HG02938 (cell line): Measurements from ENCODE around the gene LIF.
"Not testable (repeated sequence)": the region's sequence is repeated elsewhere in the genome, so short reads cannot be mapped to it uniquely, and the experiment has no call there.

ENCODE experiments used
- ATAC-seq: cut with Tn5 transposase; IDR thresholded peaks from one replicate; pipeline ENCODE4 v1.9.1; 2021; ENCODE audit warnings: mild to moderate bottlenecking, moderate library complexity; ENCODE audit not compliant: unreplicated experiment

Gene LIF

GRCh38 chr22:30245181-30245984 lies 1.2 kb downstream of the LIF start:
- ATAC-seq, result no peak

GRCh38 chr22:30244641-30245040 lies 1.9 kb downstream of the LIF start:
- ATAC-seq, result no peak

DNA sequence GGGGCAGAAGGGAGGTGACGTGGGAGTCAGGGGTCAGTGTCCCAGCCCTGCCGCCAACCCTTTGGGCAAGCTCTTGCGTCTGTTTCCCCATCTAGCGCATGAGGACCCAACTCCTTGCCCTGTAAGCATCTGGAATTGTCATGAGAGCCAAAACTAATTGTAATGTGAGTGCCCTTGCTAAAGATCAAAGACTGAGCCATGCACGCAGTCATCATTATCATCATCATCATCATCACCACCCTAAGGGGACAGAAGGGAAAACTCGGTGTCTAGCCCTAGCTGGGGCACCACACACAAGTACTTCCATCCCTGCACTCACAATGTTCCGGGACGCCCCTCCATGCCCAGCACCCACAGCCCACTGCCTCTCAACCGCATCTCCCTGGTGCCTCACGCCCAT lies 2.5 kb downstream of the LIF start:
- no peak for ATAC-seq

GRCh38 chr22:30243661-30244060 lies 2.9 kb downstream of the LIF start:
- no peak for ATAC-seq

GRCh38 chr22:30241576-30242371 lies 4.8 kb downstream of the LIF start:
- no peak for ATAC-seq

DNA sequence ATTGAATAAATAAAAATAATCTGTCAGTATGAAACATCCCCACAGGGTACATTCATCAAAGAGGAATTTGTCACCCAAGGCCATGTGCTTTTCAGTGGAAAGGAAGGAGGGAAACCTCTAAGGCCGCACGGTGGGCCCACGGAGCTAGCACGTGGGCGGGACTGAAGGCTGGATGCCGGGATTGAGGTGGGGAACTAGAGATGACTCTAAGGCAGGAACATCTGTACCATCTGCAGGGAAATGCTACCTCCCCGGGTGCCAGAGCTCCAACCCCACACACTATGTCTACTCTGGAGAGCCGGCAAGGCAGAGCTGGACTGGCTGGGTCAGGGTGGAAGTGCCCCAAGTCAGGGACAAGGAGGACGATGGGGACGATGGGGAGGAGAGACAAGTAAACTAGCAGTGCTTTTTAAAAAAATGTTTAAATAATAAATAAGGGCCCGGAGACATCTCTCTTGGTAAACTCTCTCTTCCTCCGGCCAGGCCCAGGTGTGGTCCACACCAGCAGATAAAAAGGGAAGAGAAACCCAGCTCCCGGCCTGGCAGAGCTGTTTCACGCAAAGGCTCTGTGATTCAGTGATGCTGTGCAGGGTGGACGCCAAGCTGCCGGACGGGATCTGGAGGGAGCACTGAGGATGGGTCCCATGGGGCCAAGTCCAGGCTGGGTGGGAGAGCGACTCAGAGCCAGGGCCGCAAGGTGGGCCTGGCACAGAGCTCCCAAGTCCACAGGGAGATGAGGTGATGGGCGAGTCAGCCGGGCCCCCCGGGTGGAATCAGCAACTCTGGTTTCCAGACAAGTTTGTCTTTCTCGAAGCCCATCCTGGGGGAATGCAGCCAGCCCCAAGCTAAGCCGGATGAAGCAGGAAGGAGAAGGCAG lies 5.8 kb downstream of the LIF start:
- no peak for ATAC-seq

DNA sequence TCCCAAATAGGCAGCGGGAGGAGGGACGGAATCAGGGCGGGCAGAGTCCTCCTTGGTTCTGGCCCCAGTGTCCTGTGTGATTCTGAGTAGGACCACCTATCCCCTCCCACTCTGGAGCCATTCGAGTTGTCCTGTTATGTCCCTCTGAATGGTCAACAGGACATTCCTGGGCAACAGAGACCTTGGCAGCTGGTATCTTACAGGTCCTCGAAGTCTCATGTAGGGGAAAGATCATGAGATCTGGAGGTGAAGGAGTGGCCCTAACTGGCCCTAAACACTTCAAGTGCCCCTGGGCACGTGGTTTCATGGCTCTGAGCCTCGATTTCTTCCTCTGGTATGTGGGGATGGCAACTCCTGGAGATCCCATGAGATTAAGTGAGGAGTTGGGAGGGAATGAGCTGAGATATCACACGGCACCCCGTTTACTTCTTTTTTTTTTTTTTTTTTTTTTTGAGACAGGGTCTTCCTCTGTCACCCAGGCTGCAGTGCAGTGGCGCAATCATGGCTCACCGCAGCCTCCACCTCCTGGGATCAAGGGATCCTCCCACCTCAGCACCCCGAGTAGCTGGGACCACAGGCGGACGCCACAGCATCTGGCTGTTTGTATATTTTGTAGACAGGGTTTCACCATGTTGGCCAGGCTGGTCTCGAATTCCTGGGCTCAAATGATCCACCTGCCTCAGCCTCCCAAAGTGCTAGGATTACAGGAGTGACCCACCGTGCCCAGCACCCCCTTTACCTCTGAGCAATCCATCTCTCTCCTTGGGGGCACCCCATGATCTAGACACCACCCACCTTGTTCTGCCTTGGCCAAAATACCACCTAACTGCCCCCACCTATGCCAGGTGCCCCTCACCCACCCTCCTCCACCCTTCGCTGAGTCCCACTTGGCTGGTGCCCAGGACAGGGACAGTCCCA lies 6.8 kb downstream of the LIF start:
- ATAC-seq, result no peak

DNA sequence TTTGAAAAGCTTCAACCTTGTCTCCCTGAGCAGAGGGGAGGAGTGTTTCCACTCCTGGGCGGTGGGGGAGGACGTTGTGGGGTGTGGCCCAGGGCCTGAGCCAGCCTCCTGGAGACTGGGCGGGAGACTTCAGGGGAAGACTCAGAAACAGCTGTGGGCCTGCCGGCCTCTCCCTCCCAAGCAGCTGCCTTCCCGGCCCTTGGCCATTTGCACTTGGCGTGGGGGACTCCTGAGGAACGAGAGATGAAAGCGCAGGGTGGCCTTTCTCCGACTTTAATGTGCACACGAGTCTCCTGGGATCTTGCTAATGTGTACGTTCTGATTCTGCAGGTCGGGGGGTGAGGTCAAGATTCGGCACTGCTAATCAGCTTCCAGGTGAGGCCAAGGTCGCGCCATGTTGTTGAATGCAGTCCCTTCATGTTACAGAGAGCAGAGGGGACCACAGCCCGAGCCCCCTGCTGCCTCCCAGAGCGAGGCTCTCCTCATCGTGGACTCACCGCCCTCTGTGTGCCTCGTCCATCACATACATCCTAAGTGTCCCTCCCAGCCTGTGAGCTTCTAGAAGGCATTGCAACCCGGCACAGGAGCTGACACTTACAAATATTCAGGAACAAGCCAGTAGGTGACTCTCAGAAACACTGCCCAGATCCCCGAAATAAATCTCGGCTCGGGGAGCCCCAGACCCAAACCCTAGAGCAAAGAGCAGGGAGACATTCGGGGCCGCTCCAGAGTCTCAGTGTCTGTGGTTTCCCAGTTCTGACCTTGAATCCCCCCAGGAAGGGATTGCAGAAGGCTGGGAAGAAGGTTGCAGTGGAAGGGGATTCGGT lies 7.7 kb downstream of the LIF start:
- ATAC-seq, result no peak

GRCh38 chr22:30238136-30238535 lies 8.4 kb downstream of the LIF start:
- ATAC-seq, result no peak

- ATAC-seq, result no peak
These were observed 9.7 kb downstream of the LIF start for GRCh38 chr22:30236875-30237274.

- ATAC-seq, result no peak
These were observed 10.8 kb downstream of the LIF start for GRCh38 chr22:30235687-30236170.

DNA sequence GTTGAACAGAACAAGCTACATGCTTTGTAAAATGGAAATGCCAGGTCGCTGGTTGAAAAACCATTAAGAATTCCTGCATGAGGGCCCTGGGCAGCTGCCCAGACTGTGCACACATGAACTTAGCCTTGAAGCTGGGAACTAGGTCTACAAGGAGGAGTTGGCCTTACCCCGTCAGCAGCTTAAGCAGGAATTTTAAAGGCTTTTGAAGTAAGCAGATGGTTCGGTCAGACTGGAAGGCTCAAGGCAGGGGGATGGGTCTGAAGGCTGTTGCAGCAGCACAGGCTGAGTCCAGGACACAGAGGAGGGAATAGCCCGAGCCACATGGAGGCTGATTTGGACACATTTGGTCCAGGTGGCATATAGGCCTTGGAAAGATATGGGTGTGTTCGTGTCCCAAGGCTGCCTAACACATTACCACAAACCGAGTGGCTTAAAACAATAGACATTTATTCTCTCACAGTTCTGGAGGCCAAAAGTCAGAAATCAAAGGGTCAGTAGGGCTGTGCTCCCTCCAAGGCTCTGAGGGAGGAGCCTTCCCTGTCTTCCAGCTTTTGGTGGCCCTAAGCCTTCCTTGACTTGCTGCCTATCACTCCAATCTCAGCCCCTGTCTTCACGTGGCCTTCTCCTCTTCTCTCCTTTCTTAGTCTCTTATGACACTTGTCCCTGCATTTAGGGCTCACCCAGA lies 11.6 kb downstream of the LIF start:
- ATAC-seq, result no peak

GRCh38 chr22:30234325-30234724 lies 12.2 kb downstream of the LIF start:
- not testable (repeated sequence) for ATAC-seq

DNA sequence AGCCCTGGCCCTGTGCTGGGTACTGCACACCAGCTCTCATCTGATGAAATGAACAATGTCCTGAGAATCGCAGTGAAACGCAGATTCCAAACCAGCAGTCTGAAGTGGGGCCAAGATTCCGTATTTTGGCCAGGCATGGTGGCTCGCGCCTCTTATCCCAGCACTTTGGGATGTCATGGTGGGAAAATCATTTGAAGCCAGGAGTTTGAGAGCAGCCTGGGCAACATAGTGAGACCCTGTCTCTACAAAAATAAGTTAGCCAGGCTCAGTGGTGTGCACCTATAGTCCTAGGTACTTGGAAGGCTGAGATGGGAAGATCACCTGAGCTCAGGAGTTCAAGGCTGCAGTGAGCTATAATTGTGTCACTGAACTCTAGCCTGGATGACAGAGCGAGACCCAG lies 13.0 kb downstream of the LIF start:
- no peak for ATAC-seq

DNA sequence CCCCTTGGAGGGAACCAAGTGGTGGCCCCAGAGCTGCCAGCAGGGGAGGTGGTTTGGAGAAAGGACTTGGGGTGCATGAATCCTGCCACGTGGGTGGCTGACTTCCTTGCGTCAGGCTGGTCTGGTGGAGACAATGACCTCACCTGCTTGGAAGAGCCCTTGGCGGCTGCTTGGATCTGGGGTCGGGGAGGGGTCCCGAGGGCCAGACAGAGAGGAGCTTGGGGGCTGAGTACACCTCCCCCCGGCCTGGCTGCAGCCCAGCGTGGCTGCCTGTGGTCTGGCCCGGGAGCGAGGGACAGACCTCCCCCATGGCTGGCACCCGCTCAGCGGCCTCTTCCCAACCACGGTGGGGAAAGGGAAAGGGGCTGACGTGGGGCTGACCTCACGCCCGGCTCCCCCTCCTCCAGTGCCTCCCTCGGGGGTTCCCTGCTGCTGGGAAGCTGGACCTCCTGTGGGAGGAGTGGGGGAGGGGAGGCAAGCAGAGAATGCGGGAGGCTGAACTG lies 13.8 kb downstream of the LIF start:
- no peak for ATAC-seq

- ATAC-seq, result no peak
These were observed 15.6 kb downstream of the LIF start for GRCh38 chr22:30230787-30231461.

DNA sequence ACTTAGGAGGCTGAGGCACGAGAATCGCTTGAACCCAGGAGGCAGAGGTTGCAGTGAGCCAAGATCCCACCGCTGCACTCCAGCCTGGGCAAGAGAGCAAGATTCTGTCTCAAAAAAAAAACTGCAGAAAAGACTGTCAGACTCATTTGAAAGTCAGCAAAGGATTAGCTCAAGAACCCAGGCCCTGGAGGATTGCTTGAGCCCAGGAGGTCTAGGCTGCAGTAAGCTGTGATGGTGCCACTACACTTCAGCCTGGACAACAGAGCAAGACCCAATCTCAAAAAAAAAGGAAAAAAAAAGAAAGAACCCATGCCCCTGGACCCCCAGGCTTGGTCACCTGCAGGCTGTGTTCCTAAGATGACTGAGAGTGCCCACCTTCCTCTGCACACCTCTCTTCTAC lies 16.2 kb downstream of the LIF start:
- no peak for ATAC-seq
